Effector CD8-positive, alpha-beta T cell (primary cell): ENCODE results near the gene NAV1.
"Not testable (repeated sequence)": the region's sequence is repeated elsewhere in the genome, so short reads cannot be mapped to it uniquely, and the experiment has no call there.

ENCODE experiments used
- DNase-seq: peaks from one replicate; lab custom pipeline; 2025; lab: John Stamatoyannopoulos, UW

Gene NAV1

DNA sequence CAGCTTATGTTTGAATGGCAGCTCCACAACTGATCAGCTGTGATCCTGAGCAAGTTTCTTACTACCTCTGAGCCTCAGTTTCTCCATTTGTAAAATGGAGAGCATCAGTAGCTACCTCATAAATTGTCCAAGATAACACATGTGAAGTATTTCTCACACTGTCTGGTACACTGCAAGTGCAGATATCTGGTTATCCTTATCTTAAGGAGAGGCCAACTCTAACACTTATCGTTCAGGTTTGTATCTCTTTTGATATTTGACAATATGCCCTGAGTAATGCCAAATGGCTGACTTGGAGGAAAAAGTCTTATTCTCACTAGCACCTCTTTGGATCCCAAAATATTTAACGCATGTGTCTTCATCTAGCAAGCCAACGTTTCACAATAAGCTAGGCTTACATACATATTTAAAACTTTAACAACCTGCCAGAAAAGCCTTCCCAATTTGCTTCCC lies 34.7 kb upstream of the NAV1 start:
- no peak for DNase-seq

DNA sequence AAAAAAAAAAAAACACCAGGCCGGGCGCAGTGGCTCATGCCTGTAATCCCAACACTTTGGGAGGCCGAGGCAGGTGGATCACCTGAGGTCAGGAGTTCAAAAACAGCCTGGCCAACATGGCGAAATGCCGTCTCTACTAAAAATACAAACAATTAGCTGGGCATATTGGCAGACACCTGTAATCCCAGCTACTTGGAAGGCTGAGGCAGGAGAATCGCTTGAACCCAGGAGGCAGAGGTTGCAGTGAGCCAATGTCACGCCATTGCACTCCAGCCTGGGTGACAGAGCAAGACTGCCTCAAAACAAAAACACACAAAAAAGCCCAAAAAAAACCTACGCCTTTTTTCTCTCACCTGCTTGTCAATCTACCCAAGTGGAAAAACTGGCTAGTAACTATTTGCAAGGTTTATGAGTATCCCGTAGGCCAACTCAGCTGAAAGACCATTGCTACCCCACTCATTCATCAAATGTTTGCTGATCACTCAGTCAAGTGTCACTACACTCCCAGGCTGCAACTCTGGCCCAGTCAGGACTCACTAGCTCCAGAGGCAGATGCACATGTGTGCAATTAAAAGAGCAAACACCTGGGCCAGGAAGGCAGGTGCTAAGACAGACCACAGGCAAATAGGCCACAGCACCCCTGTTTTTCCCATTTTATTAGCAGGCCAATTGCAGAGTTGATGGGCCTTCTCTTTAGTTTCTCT lies 34.0 kb upstream of the NAV1 start:
- no peak for DNase-seq

GRCh38 chr1:201505503-201505890 lies 33.4 kb upstream of the NAV1 start:
- DNase-seq, result no peak

- no peak for DNase-seq
Measured at GRCh38 chr1:201506092-201506491, 32.8 kb upstream of the NAV1 start.

- peak; percentile 45 for DNase-seq
Measured at GRCh38 chr1:201506557-201507359, 32.2 kb upstream of the NAV1 start, which contains the start of gene CSRP1. Gene CSRP1, minus strand, starts transcription at chr1:201507123. Its CDS starts 10,820 bp downstream, at chr1:201496303.

DNA sequence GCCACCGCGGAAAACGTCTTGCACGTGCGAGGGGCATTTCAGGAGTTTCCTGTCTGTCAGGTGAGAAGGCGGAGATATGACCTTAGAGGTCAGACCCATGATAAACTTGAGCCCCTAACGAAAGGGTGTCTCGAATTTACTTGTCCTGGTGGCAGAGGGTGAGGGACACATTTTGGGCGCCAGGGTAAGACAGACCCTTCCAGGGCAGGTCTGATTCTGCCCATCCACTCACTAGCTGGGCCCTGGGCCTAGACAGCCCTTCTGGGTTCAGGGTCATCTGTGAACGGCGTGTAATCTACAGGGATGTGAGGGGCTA lies 31.6 kb upstream of the NAV1 start:
- DNase-seq, result no peak

DNA sequence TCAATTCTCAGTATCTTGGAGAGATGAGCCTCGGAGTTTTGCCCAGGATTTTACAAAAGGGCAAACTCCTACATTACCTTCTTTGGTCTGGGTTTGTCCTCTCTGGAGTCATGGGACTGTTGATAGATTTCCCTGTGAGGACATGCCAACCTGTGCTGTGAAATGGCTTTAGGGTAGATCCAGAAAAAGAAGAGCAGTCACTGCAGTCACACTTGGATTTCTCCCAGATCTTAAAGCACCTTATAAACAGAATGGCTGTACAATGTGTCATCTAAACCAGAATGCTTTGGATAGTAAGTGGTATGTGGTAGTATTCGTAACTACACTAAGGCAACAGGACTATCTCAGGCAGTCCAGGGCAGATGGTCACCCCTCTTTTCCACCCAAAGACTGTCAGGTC lies 30.1 kb upstream of the NAV1 start:
- no peak for DNase-seq

DNA sequence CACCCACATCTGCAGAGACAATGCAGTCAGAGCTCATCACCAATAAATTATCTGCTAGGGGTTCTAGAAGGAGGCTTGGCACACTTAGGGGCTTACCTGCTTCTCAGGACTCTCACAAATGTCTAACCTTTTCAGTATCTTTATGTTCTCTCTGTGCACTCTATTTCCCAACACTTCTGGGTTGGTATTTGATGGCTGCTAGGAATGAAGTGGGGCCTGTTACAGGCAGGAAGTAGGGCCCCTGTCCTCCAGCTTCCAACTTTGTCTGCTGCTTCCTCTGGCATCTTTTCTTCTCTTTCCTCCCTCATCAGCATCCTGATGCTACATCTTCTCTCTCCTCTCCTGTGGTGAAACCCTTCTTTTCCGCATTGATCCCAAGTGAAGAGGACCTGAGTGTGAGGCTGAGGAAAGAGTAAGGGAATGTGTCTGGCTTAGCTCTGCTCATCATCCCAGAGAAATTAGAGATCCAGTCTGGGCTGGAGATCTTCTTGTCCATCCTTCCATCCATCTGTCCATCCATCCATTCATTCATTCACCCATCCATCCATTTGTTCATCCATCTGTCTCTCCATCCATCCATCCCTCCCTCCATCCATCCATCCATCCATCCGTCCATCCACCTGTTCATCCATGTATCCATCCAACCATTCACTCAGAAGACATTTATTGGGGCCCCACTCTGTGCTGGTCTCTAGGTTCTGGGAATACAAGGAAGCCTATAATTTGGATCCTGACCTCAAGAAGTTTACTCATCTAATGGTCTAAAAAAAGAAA lies 29.1 kb upstream of the NAV1 start:
- no peak for DNase-seq

GRCh38 chr1:201510734-201511133 lies 28.2 kb upstream of the NAV1 start:
- no peak for DNase-seq

GRCh38 chr1:201511396-201511940 lies 27.5 kb upstream of the NAV1 start:
- DNase-seq, result no peak

GRCh38 chr1:201511941-201512539 lies 26.9 kb upstream of the NAV1 start:
- DNase-seq, result no peak

- DNase-seq, result no peak
Measured at GRCh38 chr1:201513498-201514243, 25.3 kb upstream of the NAV1 start.

- no peak for DNase-seq
Measured at GRCh38 chr1:201514466-201514865, 24.5 kb upstream of the NAV1 start.

DNA sequence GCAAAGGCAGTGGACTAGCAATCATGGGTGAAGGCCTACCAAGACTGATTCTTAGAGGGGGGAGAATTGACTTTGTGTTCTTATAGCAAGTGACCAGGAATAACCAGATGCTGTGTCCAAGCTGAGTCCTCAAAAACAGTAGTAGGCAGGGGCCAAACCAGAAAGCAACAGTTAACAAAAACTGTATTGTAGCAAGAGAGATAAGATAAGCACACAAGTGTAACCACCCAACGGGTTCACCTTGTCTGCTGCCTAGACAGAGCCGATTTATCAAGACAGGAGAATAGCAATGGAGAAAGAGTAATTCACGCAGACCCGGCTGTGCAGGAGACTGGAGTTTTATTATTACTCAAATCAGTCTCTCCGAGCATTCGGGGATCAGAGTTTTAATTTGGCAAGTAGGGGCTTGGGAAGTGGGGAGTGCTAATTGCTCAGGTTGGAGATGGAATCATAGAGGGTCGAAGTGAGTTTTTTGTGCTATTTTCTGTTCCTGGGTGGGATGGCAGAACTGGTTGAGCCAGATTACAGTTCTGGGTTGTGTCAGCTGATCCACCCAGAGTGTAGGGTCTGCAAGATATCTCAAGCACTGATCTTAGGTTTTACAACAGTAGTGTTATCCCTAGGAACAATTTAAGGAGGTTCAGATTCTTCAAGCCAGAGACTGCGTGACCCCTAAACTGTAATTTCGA lies 23.7 kb upstream of the NAV1 start:
- no peak for DNase-seq

DNA sequence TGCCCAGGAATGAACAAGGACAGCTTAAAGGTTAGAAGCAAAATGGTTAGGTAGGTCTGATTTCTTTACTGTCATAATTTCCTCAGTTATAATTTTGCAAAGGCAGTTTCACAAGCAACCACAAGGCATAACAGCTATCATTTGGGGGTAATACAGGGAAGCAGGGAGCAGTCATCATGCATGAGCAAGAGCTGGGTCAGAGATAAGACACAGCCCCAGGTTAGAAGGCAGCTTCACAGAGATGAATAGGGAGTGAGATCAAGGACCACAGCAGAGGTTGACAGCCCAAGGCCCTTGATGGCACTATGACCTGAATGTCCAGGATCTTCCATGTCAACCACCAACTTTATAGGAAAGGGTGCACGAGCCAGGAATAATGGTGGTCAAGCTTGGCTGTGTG lies 23.0 kb upstream of the NAV1 start:
- DNase-seq, result no peak

DNA sequence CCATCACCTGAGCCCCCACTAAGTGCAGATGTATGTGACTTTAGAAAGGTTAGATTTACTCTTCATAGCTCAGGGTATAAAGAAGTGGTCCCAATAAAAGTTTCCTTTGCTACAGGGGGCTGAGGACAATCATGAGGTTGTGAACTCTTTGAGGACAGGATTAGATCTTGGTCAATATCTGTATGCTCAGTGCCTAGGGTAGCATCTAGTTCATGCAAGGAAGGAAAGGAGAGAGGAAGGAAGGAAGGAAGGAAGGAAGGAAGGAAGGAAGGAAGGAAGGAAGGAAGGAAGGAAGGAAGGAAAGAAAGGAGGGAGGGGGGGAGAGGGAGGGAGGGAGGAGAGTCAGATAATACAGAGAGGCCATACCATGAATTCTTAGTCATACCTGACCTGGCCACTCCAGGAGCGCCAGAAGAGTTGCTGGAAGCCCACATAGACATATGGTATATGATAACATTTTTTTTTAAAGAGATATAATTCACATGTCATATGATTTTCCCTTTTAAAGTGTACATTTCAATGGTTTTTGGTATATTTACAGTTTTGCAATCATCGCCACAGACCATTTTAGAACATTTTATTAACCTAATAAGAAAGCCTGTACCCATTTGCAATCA lies 22.3 kb upstream of the NAV1 start:
- no peak for DNase-seq

GRCh38 chr1:201517631-201518030 lies 21.3 kb upstream of the NAV1 start:
- DNase-seq, result no peak

DNA sequence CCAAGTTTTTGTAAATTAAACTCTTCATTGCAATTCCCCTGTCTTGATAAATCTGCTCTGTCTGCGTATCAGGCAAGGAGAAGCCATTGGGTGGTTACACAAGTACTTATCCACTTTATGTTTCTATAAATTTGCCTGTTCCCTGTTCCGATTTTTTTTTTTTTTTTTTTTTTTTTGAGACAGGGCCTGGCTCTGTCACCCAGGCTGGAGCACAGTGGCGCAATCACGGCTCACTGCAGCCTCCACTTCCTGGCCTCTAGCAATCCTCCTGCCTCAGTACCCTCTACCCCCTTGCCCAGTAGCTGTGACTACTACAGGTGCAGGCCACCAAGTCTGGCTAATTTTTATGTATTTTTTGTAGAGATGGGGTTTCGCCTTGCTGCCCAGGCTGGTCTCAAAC lies 20.9 kb upstream of the NAV1 start:
- no peak for DNase-seq

DNA sequence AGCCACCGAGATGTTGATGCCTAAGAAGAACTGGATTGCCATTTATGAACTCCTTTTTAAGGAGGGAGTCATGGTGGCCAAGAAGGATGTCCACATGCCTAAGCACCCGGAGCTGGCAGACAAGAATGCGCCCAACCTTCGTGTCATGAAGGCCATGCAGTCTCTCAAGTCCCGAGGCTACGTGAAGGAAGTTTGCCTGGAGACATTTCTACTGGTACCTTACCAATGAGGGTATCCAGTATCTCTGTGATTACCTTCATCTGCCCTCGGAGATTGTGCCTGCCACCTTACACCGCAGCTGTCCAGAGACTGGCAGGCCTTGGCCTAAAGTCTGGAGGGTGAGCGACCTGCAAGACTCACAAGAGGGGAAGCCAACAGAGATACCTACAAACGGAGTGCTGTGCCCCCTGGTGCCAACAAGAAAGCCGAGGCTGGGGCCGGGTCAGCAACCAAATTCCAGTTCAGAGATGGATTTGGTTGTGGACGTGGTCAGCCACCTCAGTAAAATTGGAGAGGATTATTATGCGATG lies 18.8 kb upstream of the NAV1 start:
- not testable (repeated sequence) for DNase-seq

GRCh38 chr1:201525193-201525778 lies 13.6 kb upstream of the NAV1 start:
- no peak for DNase-seq
